Esophagus squamous epithelium (tissue), 5 donors: ENCODE data around the gene SRSF9. TPM values are rescaled to one million over a fixed set of nuclear protein-coding genes. Genes with fewer than 3 reads are reported as not detected.

Experiments
- DNase-seq: peaks from one replicate; lab custom pipeline; 2025; lab: John Stamatoyannopoulos, UW
- H3K27ac ChIP-seq, 4 donors: fragments of 200-600 bp; sonication (generic); one replicate each; pipeline ENCODE4 v1.5.1; 2016 to 2019; ENCODE audit warnings: mild to moderate bottlenecking in 1 of 4
- H3K27me3 ChIP-seq, 4 donors: fragments of 200-600 bp; sonication (generic); 1 replicate in 3 of 4; 2 replicates in 1 of 4; pipeline versions ENCODE4 v1.5.1 to v1.6.0; 2017 to 2021; ENCODE audit warnings: antibody characterized with exemption in 1 of 4
- H3K36me3 ChIP-seq, 3 donors: fragments of 200-600 bp; sonication (generic); one replicate each; pipeline ENCODE4 v1.5.1; 2016 to 2019
- H3K4me1 ChIP-seq, 3 donors: fragments of 200-600 bp; sonication (generic); one replicate each; pipeline ENCODE4 v1.5.1; 2017 to 2019
- H3K4me3 ChIP-seq, 4 donors: fragments of 200-600 bp; sonication (generic); 1 replicate in 3 of 4; 2 replicates in 1 of 4; pipeline ENCODE4 v1.5.1; 2016 to 2019; ENCODE audit warnings: mild to moderate bottlenecking in 2 of 4, moderate library complexity in 1 of 4
- H3K9me3 ChIP-seq, 3 donors: fragments of 200-600 bp; sonication (generic); one replicate each; pipeline ENCODE4 v1.5.1; 2016 to 2019
- CTCF ChIP-seq, 6 experiments: fragments of 450-650 bp in 4 of 6; fragments of 200-600 bp in 2 of 6; sonication (generic) in 2 of 6; IDR thresholded peaks; one replicate each; pipeline ENCODE4 v1.5.1; 2016 to 2019; ENCODE audit warnings: antibody characterized with exemption in 6 of 6, mild to moderate bottlenecking in 4 of 6, moderate library complexity in 4 of 6
- POLR2A ChIP-seq, 4 donors: fragments of 450-650 bp; IDR thresholded peaks; one replicate each; pipeline ENCODE4 v1.6.1; 2017; ENCODE audit warnings: antibody characterized with exemption in 4 of 4, mild to moderate bottlenecking in 4 of 4, moderate library complexity in 3 of 4
- WGBS, 2 donors: methylation state at CpG; one replicate each; pipeline ENCODE4 v1.1.5; 2018; 5-methylcytosine and 5-hydroxymethylcytosine counted together
- intact Hi-C: fragments of 100-400 bp; cut with DNase I; formaldehyde crosslinking; loops from one replicate; pipeline ENCODE4 v1.15.0; 2022
- small RNA-seq, 4 donors: library from RNA; depleted of rRNA; stranded (forward); fragments of <200 nt; gene quantifications; one replicate each; pipeline ENCODE3, GENCODE V24; 2016
- total RNA-seq, 4 donors: library from RNA; depleted of rRNA; stranded (reverse); fragments of >200 nt; gene quantifications; one replicate each; pipeline ENCODE4 v1.1.0, GENCODE V29; 2016
- donor health status: DM: yes; HTN: yes; CAD: no.

The SRSF9 gene
- total RNA-seq, 4 donors from 2014 or later, result 85.6 to 128 (median 93.2) TPM

- WGBS, 2 donors, result 50 to 73% methylated on average over 4 to 9 of the region's 13 CpGs
- H3K27me3 ChIP-seq, result no peaks in the 10 kb centered on the region
- H3K4me1 ChIP-seq, result no peaks in the 10 kb centered on the region
- DNase-seq, result no peak
- no peaks in the 10 kb centered on the region for H3K36me3 ChIP-seq
- H3K9me3 ChIP-seq, result no peaks in the 10 kb centered on the region
- H3K4me3 ChIP-seq, result no peak overlapping the region
- intact Hi-C loops, result no loop called here
- TF ChIP-seq CTCF (IDR thresholded peaks at IDR 0.05), result no peak
- no peak for TF ChIP-seq POLR2A (IDR thresholded peaks at IDR 0.05)
- H3K27ac ChIP-seq, result no peak overlapping the region
Observed at GRCh38 chr12:120413901-120414695, 55.5 kb downstream of the SRSF9 start.

DNA sequence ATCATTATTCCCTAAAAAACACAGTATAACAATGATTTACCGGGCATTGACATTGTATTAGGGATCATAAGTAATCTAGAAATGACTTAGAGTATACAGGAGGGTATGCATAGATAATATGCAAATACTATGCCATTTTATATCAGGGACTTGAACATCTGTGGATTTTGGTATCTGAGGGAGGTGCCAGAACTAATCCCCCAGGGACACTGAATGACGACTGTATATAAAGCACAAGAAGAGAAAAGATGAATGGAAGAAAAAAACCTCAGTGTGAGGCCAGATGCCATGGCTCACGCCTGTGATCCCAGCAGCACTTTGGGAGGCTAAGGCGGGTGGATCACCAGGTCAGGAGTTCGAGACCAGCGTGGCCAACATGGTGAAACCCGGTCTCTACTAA lies 57.1 kb downstream of the SRSF9 start:
- no peaks in the 10 kb centered on the region for H3K9me3 ChIP-seq
- no peak overlapping the region for H3K27ac ChIP-seq
- H3K4me1 ChIP-seq, result no peaks in the 10 kb centered on the region
- TF ChIP-seq CTCF (IDR thresholded peaks at IDR 0.05) (no peak), POLR2A (IDR thresholded peaks at IDR 0.05) (no peak)
- H3K4me3 ChIP-seq, result no peak overlapping the region
- H3K36me3 ChIP-seq, result no peaks in the 10 kb centered on the region
- WGBS, 2 donors, result 72 to 76% methylated on average over 7 of the region's 7 CpGs
- no peak for DNase-seq
- intact Hi-C loops, result no loop called here
- H3K27me3 ChIP-seq, result no peaks in the 10 kb centered on the region

Small RNAs within 50 kb of the gene (small RNA-seq; reads per million reads assigned to genes)
- gene RF00019, result 0 reads per million in 4 donors

Other genes starting within 250 kb of the SRSF9 start
- 10 to 100 TPM; 18.2 to 44.4 (median 21.4) TPM for gene PXN, start 204.0 kb downstream of the SRSF9 start, total RNA-seq
- under 1 TPM in 3 of 4 donors, not detected in 1; under 0.01 TPM for gene RNU4-2, start 177.8 kb downstream of the SRSF9 start, total RNA-seq
- under 1 TPM in 3 of 4 donors, not detected in 1; under 0.01 TPM for gene RNU4-1, start 176.5 kb downstream of the SRSF9 start, total RNA-seq
- gene SIRT4, start 167.4 kb downstream of the SRSF9 start, total RNA-seq, result 1 to 10 TPM in 1 of 4 donors, under 1 TPM in 1, not detected in 2; 0.70 to 5.0 TPM
- not detected for gene PLA2G1B, start 142.0 kb downstream of the SRSF9 start, total RNA-seq
- under 1 TPM in 2 of 4 donors, not detected in 2; 0.09 to 0.19 TPM for gene MSI1, start 100.6 kb downstream of the SRSF9 start, total RNA-seq
- gene COX6A1, start 31.6 kb downstream of the SRSF9 start, total RNA-seq, result 100 to 1,000 TPM; 515 to 809 (median 685) TPM
- gene TRIAP1, start 23.4 kb downstream of the SRSF9 start, total RNA-seq, result 10 to 100 TPM in 3 of 4 donors, 1 to 10 TPM in 1; 7.1 to 39.3 (median 23.3) TPM
- gene GATC, start 23.3 kb downstream of the SRSF9 start, total RNA-seq, result 10 to 100 TPM in 3 of 4 donors, 1 to 10 TPM in 1; 8.1 to 19.8 (median 14.2) TPM
- 100 to 1,000 TPM; 368 to 605 (median 490) TPM for gene DYNLL1, start 26.4 kb upstream of the SRSF9 start, total RNA-seq
- 10 to 100 TPM; 12.2 to 27.7 (median 20.3) TPM for gene COQ5, start 59.4 kb upstream of the SRSF9 start, total RNA-seq
- 100 to 1,000 TPM in 3 of 4 donors, 10 to 100 TPM in 1; 93.9 to 163 (median 120) TPM for gene RNF10, start 64.6 kb upstream of the SRSF9 start, total RNA-seq
- gene POP5, start 111.7 kb upstream of the SRSF9 start, total RNA-seq, result 10 to 100 TPM; 15.6 to 28.1 (median 22.6) TPM
- 1 to 10 TPM in 2 of 4 donors, under 1 TPM in 2; 0.19 to 2.4 (median 1.3) TPM for gene CABP1, start 170.9 kb upstream of the SRSF9 start, total RNA-seq
- 10 to 100 TPM; 20.7 to 48.9 (median 34.3) TPM for gene MLEC, start 217.4 kb upstream of the SRSF9 start, total RNA-seq
- 10 to 100 TPM in 3 of 4 donors, 1 to 10 TPM in 1; 6.4 to 23.3 (median 12.4) TPM for gene UNC119B, start 240.7 kb upstream of the SRSF9 start, total RNA-seq